Neural cell (in vitro differentiated cells): ENCODE results near the gene NLRC5.

Experiments used
- EP300 ChIP-seq: fragments of 450-650 bp; conservative IDR thresholded peaks from 2 replicates; pipeline ENCODE4 v1.6.1; 2014; ENCODE audit warnings: antibody characterized with exemption, mild to moderate bottlenecking, moderate library complexity; ENCODE audit not compliant: poor library complexity, severe bottlenecking
- EZH2 ChIP-seq: fragments of 200-600, 300-800 bp; shearing (Covaris generic), sonication (generic); IDR thresholded peaks from 2 replicates; pipeline ENCODE4 v1.6.1; 2014; ENCODE audit warnings: antibody characterized with exemption, low read length, borderline replicate concordance, mild to moderate bottlenecking; ENCODE audit not compliant: insufficient read depth, poor library complexity, severe bottlenecking
- MXI1 ChIP-seq: fragments of 450-650 bp; conservative IDR thresholded peaks from 2 replicates; pipeline ENCODE4 v1.6.1; 2014; ENCODE audit warnings: antibody characterized with exemption, mild to moderate bottlenecking; ENCODE audit not compliant: poor library complexity, severe bottlenecking
- POLR2AphosphoS5 ChIP-seq: IDR thresholded peaks from 2 replicates; pipeline ENCODE4 v1.6.1; 2012
- TAF1 ChIP-seq: IDR thresholded peaks from 2 replicates; pipeline ENCODE4 v1.6.1; 2012; ENCODE audit warnings: low read depth
- TF ChIP-seq, protein P1 (sequence below): IDR thresholded peaks from 2 replicates; pipeline ENCODE4 v1.6.1; 2012; ENCODE audit warnings: borderline replicate concordance
- TF ChIP-seq, protein P2 (sequence below): fragments of 450-650 bp; IDR thresholded peaks from 2 replicates; pipeline ENCODE4 v1.5.1; 2014; ENCODE audit warnings: antibody characterized with exemption, mild to moderate bottlenecking, moderate library complexity; ENCODE audit not compliant: poor library complexity, severe bottlenecking

DNA sequence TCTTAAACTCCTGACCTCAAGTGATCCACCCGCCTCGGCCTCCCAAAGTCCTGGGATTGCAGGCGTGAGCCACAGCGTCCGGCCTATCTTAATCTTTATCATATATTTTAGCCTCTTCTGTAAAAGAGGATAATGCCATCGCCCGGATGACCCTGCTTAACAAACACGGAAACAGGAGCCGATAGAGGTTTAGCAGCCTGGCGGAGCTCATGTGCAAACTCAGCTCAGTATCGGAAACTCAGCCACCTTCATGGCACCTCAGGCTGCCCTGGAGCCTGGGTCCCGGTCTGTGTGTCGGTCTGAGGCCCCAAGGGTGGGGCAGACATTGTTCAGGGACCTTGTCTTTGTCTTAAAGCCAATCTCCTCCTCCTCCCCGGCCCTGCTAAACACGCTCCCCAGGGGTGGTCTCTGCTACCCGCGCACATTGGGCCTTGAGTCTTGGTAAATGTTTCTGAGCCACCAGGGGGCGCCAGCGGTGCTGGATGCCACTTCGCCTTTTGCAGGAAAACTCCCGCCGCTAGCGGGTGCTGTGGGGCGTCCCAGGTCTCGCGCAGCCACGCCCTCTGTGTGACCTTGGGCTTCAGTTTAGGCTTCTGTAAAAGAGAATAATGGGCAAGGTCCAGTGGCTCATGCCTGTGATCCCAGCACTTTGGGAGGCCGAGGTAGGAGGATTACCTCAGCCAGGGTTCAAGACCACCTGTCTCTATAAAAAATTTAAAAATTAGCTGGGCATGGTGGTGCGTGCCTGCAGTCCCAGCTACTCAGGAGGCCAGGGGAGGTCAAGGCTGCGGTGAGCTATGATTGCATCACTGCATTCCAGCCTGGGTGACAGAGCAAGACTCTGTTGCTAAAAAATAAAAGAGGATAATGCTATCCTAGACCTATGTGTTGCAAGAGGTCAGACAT lies 24.9 kb upstream of the NLRC5 start:
- TF ChIP-seq, protein P1, sequence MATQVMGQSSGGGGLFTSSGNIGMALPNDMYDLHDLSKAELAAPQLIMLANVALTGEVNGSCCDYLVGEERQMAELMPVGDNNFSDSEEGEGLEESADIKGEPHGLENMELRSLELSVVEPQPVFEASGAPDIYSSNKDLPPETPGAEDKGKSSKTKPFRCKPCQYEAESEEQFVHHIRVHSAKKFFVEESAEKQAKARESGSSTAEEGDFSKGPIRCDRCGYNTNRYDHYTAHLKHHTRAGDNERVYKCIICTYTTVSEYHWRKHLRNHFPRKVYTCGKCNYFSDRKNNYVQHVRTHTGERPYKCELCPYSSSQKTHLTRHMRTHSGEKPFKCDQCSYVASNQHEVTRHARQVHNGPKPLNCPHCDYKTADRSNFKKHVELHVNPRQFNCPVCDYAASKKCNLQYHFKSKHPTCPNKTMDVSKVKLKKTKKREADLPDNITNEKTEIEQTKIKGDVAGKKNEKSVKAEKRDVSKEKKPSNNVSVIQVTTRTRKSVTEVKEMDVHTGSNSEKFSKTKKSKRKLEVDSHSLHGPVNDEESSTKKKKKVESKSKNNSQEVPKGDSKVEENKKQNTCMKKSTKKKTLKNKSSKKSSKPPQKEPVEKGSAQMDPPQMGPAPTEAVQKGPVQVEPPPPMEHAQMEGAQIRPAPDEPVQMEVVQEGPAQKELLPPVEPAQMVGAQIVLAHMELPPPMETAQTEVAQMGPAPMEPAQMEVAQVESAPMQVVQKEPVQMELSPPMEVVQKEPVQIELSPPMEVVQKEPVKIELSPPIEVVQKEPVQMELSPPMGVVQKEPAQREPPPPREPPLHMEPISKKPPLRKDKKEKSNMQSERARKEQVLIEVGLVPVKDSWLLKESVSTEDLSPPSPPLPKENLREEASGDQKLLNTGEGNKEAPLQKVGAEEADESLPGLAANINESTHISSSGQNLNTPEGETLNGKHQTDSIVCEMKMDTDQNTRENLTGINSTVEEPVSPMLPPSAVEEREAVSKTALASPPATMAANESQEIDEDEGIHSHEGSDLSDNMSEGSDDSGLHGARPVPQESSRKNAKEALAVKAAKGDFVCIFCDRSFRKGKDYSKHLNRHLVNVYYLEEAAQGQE = no peak
- TF ChIP-seq POLR2AphosphoS5 (no peak), EP300 (no peak), TAF1 (no peak), EZH2 (no peak), MXI1 (no peak)
- TF ChIP-seq, protein P2, sequence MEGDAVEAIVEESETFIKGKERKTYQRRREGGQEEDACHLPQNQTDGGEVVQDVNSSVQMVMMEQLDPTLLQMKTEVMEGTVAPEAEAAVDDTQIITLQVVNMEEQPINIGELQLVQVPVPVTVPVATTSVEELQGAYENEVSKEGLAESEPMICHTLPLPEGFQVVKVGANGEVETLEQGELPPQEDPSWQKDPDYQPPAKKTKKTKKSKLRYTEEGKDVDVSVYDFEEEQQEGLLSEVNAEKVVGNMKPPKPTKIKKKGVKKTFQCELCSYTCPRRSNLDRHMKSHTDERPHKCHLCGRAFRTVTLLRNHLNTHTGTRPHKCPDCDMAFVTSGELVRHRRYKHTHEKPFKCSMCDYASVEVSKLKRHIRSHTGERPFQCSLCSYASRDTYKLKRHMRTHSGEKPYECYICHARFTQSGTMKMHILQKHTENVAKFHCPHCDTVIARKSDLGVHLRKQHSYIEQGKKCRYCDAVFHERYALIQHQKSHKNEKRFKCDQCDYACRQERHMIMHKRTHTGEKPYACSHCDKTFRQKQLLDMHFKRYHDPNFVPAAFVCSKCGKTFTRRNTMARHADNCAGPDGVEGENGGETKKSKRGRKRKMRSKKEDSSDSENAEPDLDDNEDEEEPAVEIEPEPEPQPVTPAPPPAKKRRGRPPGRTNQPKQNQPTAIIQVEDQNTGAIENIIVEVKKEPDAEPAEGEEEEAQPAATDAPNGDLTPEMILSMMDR = peak; percentile 49
